22Rv1 (cell line): ENCODE data around the gene TGFBR3.

Experiments used
- CTCF ChIP-seq: fragments of 450-650 bp; IDR thresholded peaks from 2 replicates; pipeline ENCODE4 v1.5.1; 2017; ENCODE audit warnings: mild to moderate bottlenecking
- ZFX ChIP-seq: fragments of 450-650 bp; IDR thresholded peaks from 2 replicates; pipeline ENCODE4 v1.6.1; 2017; ENCODE audit warnings: antibody characterized with exemption, borderline replicate concordance

DNA sequence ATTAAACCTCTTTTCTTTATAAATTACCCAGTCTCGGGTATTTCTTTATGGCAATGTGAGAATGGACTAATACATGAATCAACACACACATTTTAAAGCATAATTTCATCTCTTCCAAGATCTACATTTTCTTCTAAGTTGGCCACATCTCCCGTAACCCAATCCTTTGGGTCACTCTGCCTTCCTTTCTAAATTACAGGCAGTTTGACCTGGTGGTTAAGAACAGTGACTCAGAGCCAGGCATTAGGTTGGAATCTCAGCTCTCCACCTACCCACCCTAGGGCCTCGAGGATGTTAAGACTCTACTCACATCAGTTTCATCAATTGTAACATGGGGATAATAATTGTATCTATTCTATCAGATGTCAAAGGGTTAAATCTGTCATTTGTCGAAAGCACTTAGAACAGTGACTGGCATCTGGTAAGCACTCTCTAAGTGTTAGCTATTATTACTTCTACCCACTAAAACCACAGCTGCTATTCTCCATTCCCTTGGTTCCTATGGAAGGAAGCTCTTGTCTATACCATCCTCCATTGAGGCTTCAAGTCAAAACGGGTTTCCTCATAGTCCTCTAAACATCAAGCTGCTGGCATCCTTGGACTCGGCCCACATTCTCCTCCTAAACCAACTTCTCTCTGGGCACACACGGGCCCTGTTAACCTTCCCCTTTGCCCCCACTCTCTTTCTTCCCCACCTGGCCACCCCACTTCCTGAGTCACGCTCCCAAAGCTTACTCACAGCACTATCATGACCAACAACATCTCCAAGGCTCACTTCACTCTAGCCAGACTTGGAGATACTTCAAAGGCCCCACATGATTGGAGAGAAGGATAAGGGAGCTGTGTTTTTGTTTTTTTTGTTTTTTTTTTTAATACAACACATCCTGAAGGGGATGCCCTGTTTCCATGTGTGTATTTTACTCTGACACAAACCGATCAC is 116.9 kb downstream of the TGFBR3 start:
- no peak for TF ChIP-seq CTCF
- TF ChIP-seq ZFX = no peak
